GM18520 (cell line): Measurements from ENCODE around the gene HBP1.
"Not testable (repeated sequence)": the region's sequence is repeated elsewhere in the genome, so short reads cannot be mapped to it uniquely, and the experiment has no call there.

Experiments used
- ATAC-seq: cut with Tn5 transposase; IDR thresholded peaks from one replicate; pipeline ENCODE4 v1.9.1; 2021; ENCODE audit not compliant: unreplicated experiment

Gene HBP1

GRCh38 chr7:107181172-107181571 lies 12.4 kb downstream of the HBP1 start:
- no peak for ATAC-seq

GRCh38 chr7:107185716-107186115 lies 16.9 kb downstream of the HBP1 start:
- no peak for ATAC-seq

DNA sequence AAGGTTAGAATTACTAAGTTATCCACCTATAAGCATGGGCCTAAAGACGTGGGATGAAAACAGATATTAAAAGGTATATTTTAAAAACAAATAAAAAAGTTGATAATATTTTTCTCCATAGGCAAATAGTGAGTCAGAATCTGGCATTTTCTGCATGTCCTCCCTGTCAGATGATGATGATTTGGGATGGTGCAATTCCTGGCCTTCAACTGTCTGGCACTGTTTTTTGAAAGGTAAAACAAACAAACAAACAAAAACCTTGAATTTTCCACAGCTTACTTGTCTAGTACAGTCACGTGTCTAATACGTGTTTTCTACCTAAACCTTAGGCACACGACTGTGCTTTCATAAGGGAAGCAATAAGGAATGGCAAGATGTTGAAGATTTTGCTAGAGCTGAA lies 17.4 kb downstream of the HBP1 start:
- no peak for ATAC-seq

DNA sequence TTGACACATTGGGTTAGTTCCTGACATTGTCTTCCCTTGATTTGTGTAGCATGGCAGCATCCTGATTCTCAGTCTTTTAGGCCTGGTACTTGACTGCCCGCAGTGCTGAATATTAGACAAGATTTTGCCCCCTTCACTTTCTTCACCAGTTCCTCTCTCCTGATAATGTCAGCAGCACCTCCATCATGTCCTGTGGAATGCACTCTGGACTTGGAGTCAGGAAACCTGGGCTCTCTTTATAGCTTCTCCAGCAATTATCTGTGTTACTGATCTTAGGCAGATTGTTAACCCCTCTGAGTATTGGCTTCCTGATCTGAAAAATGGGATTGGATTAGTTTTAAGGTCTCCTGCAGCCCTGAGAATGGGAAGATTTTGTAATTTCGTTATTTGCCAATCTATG lies 19.0 kb downstream of the HBP1 start:
- ATAC-seq = no peak

GRCh38 chr7:107190090-107190489 lies 21.3 kb downstream of the HBP1 start:
- no peak for ATAC-seq

DNA sequence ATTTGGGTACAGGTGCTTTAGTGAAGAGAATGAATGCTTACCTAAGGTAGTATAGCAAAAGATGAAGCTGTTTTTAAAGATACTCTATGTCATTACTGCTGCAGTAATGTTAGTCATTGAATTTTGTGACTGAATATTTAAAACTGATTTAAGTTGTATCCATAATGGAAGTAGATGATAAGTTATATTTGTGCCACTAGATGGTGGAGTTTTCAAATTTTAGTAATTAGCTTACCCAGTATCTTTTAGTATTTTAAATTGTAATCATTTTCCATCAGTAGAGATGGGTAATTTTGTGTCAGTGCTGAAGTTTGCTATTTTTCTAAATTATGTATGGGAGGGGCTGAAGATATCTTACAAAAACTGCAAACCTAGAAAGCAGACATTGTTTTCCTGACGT lies 25.2 kb downstream of the HBP1 start:
- ATAC-seq = no peak

DNA sequence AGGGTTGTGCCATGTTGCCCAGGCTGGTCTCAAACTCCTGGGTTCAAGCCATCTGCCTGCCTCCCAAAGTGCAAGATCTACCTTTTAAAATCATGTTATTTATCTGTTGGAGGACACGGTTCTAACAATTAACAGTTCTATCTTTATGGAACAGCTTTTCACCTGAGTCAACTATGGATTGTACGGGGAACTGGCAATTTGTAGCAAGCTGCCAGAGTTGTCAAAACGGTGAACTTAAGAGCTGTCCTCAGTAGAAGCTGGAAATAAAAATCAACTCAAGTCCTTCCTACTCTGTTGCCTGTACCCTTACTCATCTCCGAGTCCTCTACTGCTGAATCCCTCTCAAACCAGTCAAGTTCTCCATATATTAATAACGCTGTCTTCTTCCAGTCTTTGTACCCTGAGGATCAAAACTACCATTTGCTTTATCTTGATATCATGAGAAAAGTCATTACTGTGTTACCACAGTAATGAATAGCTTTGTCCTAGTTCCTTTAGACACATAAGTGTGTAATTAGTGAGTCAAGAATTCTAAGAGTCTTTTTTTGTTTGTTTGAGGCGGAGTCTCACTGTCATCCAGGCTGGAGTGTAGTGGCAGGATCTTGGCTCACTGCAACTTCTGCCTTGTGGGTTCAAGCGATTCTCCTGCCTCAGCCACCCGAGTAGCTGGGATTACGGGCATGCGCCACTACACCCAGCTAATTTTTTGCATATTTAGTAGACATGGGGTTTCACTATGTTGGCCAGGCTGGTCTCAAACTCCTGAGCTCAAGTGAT lies 28.2 kb downstream of the HBP1 start:
- no peak for ATAC-seq

DNA sequence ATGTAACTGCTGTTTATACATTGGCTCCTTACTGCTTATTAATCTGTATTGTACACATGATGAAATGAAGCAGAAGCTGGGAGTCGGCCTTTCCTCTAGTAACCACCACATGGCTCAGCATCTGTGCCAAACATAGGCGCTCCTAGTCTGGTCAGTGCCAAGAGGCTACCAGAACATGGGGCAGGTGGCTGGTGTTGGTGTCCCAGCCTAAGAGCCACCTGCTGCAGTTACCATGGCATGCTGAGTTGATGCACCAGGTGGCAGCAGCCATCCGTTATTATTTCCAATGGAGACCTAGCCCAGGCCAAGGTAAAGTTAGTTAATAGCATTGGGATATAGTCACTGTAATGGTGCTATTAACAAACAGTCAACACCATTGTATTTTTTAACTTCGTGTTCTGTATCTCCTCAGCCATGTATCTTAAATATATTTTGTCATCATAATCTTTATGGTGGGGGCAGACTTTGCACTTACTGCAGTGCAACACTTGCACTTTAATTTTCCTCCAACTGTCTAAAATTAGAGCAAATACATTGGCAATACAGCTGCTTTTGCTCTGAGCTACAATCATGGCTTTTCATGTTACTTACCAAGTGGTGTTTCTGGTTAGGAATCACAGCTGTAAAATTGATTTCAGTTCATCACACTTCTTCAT lies 33.1 kb downstream of the HBP1 start:
- ATAC-seq = no peak

- no peak for ATAC-seq
Measured at GRCh38 chr7:107203607-107204006, 34.8 kb downstream of the HBP1 start.

GRCh38 chr7:107206136-107206535 lies 37.3 kb downstream of the HBP1 start:
- no peak for ATAC-seq

- no peak for ATAC-seq
Measured at GRCh38 chr7:107206706-107207105, 37.9 kb downstream of the HBP1 start.

DNA sequence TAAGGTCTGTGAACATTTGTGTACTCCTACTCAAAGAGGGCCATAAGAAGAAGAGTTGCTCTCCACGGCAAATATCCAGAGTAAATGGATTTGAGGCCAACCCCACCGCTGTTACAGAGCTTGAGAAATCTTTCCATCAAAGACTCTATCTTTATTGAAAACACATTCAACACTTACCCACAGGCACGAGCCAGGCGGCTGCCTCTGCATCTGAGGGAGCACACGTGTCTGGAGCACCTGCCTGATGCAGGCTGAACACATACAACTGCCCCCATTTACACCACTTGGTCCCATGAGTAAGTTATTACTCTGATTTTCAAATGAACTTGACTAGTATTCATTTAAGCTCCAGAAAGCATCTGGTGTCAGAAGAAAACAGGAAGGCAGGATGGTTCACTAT lies 38.7 kb downstream of the HBP1 start:
- no peak for ATAC-seq

- ATAC-seq = no peak
Measured at GRCh38 chr7:107208024-107208521, 39.3 kb downstream of the HBP1 start.

- ATAC-seq = no peak
Measured at GRCh38 chr7:107208563-107208962, 39.8 kb downstream of the HBP1 start.

DNA sequence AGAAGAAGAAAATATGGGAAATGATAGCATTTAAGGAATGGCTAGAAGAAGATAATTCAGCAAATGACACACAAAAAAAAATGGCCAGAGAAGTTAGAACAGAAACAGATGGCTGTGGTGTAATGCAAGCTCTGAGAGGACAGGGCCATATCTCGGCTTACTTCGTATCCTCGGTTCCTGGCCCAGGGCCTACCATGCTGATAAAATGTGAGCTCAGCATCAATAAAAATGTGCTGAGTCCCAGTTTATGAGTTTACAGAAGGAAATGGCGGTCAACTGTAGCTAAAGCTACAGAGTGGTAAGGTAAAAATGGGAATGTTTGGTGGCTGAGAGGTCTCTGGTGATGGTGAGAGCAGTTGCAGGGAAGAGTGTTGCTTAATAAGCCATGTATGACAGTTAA lies 40.8 kb downstream of the HBP1 start:
- ATAC-seq = no peak

DNA sequence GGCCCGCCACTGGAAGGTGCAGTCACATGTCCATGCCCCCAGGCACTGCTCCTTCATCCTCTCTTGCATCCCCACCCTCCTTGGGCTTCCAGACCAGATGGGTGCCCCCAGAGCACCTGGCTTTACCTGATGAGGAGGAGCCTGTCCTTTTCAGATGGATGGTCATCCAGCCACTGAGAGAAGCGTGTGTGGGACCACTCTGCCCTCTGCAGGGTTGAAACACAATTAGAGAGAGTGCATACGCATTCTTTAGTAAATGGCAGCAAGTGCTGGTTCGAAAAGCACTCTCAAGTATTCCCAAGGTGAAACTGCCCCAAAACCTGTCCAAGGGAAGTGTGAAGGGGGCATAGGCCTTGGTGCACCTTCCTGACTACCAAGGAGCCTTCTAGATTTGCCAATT lies 41.6 kb downstream of the HBP1 start:
- ATAC-seq = no peak

- no peak for ATAC-seq
Measured at GRCh38 chr7:107212725-107213124, 43.9 kb downstream of the HBP1 start.

GRCh38 chr7:107213193-107213788 lies 44.5 kb downstream of the HBP1 start:
- no peak for ATAC-seq

DNA sequence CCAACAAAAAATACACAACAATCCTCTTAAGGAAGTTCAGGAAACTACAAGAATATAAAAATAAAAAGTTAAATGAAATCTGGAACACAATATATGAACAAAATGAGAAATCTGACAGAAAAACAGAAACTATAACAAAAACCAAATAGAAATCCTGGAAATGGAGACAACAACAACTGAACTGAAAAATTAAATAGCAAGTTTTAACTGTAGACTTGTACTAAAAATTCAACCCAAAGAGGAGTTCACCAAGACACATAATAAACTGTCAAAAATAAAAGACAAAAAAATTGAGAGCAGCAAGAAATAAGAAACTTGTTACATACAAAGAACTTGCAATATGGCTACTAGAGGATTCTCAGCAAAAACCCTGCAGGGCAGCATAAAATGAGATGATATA lies 45.1 kb downstream of the HBP1 start:
- ATAC-seq = no peak

- no peak for ATAC-seq
Measured at GRCh38 chr7:107219563-107220244, 50.9 kb downstream of the HBP1 start.

DNA sequence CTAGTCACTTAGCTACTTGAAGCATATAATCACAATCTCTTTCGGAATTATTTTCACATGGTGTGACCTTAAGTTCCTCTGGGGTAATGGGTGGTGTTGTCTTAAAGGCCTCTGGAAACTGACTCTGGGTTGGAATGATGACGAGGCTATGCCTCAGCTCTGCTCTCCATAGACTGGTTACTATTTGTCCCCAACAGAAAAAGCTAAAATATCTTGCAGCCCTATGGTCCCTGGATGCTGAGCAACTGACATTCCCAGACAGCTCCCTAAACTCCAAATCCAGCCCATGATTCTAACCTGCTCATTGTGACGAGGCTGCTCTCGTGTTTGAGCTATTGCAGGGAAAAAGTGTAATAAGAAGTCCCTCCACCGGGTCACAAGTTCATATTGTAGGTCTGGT lies 51.6 kb downstream of the HBP1 start:
- ATAC-seq = no peak

GRCh38 chr7:107220806-107221205 lies 52.0 kb downstream of the HBP1 start:
- ATAC-seq = not testable (repeated sequence)
